HUES6 (cell line): ENCODE results near the gene PDLIM7.

Experiments
- H3K27ac ChIP-seq: 2 replicates; pipeline ENCODE4 v1.7.0; 2013; ENCODE audit warnings: low read depth, mild to moderate bottlenecking, low read length, inconsistent platforms
- H3K27me3 ChIP-seq: 2 replicates; pipeline ENCODE4 v1.6.1; 2013; ENCODE audit warnings: low read length; ENCODE audit not compliant: control insufficient read depth, insufficient read depth
- H3K36me3 ChIP-seq: 2 replicates; pipeline ENCODE4 v1.6.1; 2013; ENCODE audit warnings: low read length; ENCODE audit not compliant: control insufficient read depth, insufficient read depth
- H3K4me1 ChIP-seq: 2 replicates; pipeline ENCODE4 v1.6.1; 2013; ENCODE audit warnings: low read length; ENCODE audit not compliant: control insufficient read depth, insufficient read depth
- H3K4me3 ChIP-seq: 2 replicates; pipeline ENCODE4 v1.5.1; 2013; ENCODE audit warnings: low read depth, low read length
- H3K9ac ChIP-seq: one replicate; pipeline ENCODE4 v1.6.1; 2013; ENCODE audit warnings: mild to moderate bottlenecking, low read length
- H3K9me3 ChIP-seq: 2 replicates; pipeline ENCODE4 v1.6.1; 2013; ENCODE audit warnings: low read depth, low read length; ENCODE audit not compliant: control insufficient read depth, insufficient read depth

Gene PDLIM7

GRCh38 chr5:177477701-177478477 is 19.5 kb downstream of the PDLIM7 start:
- no peaks in the 10 kb centered on the region for H3K9me3 ChIP-seq
- H3K27ac ChIP-seq = no peak overlapping the region
- no peak overlapping the region for H3K9ac ChIP-seq
- peaks cover 18% of the 10 kb centered on the region for H3K36me3 ChIP-seq
- no peaks in the 10 kb centered on the region for H3K27me3 ChIP-seq
- peaks cover 30% of the 10 kb centered on the region for H3K4me1 ChIP-seq
- no peak overlapping the region for H3K4me3 ChIP-seq

- Histone ChIP-seq H3K27ac (no peak overlapping the region), H3K36me3 (peaks cover 13% of the 10 kb centered on the region), H3K4me3 (no peak overlapping the region), H3K27me3 (no peaks in the 10 kb centered on the region), H3K9ac (no peak overlapping the region), H3K9me3 (no peaks in the 10 kb centered on the region), H3K4me1 (peaks cover 37% of the 10 kb centered on the region)
These were observed 20.7 kb downstream of the PDLIM7 start for GRCh38 chr5:177476531-177477233.

- Histone ChIP-seq H3K36me3 (peaks cover 20% of the 10 kb centered on the region), H3K9ac (peak overlapping the region; percentile 1), H3K4me3 (no peak overlapping the region), H3K27me3 (no peaks in the 10 kb centered on the region), H3K27ac (no peak overlapping the region), H3K4me1 (peaks cover 46% of the 10 kb centered on the region), H3K9me3 (no peaks in the 10 kb centered on the region)
These were observed 21.6 kb downstream of the PDLIM7 start for GRCh38 chr5:177475563-177476427.

- Histone ChIP-seq H3K4me1 (peaks cover 54% of the 10 kb centered on the region), H3K36me3 (peaks cover 24% of the 10 kb centered on the region), H3K4me3 (no peak overlapping the region), H3K27ac (no peak overlapping the region), H3K9ac (peak overlapping the region; percentile 10), H3K27me3 (no peaks in the 10 kb centered on the region), H3K9me3 (no peaks in the 10 kb centered on the region)
These were observed 22.4 kb downstream of the PDLIM7 start for GRCh38 chr5:177474846-177475562.

- H3K27me3 ChIP-seq = no peaks in the 10 kb centered on the region
- H3K4me3 ChIP-seq = peak overlapping the region; percentile 39
- H3K9ac ChIP-seq = peak overlapping the region; percentile 10
- H3K36me3 ChIP-seq = peaks cover 29% of the 10 kb centered on the region
- H3K9me3 ChIP-seq = no peaks in the 10 kb centered on the region
- peaks cover 63% of the 10 kb centered on the region for H3K4me1 ChIP-seq
- no peak overlapping the region; the same call in 1 of the 2 replicates for H3K27ac ChIP-seq
These were observed 23.4 kb downstream of the PDLIM7 start for GRCh38 chr5:177474002-177474476.

- Histone ChIP-seq H3K27me3 (no peaks in the 10 kb centered on the region), H3K9me3 (no peaks in the 10 kb centered on the region), H3K27ac (peak within 1 kb of the TSS; percentile 92), H3K36me3 (peaks cover 34% of the 10 kb centered on the region), H3K4me3 (peak within 1 kb of the TSS; percentile 92), H3K4me1 (peaks cover 64% of the 10 kb centered on the region), H3K9ac (peak within 1 kb of the TSS; percentile 96)
These were observed 23.9 kb downstream of the PDLIM7 start, which contains the start of gene DBN1 for GRCh38 chr5:177473443-177474001. Gene DBN1, minus strand, starts transcription at chr5:177473634. Its CDS starts 113 bp downstream, at chr5:177473521.

GRCh38 chr5:177472460-177473442 is 24.7 kb downstream of the PDLIM7 start:
- Histone ChIP-seq H3K27ac (peak overlapping the region; percentile 92), H3K27me3 (no peaks in the 10 kb centered on the region), H3K9ac (peak overlapping the region; percentile 96), H3K4me1 (peaks cover 62% of the 10 kb centered on the region), H3K4me3 (peak overlapping the region; percentile 92), H3K9me3 (no peaks in the 10 kb centered on the region), H3K36me3 (peaks cover 42% of the 10 kb centered on the region)

GRCh38 chr5:177471610-177472356 is 25.6 kb downstream of the PDLIM7 start:
- Histone ChIP-seq H3K9ac (peak overlapping the region; percentile 96), H3K9me3 (no peaks in the 10 kb centered on the region), H3K36me3 (peaks cover 52% of the 10 kb centered on the region), H3K27me3 (no peaks in the 10 kb centered on the region), H3K27ac (peak overlapping the region; percentile 92), H3K4me3 (peak overlapping the region; percentile 92), H3K4me1 (peaks cover 59% of the 10 kb centered on the region)
